NT2/D1 (cell line): Measurements from ENCODE around the gene ASIC1.

ENCODE experiments used
- SUZ12 ChIP-seq: IDR thresholded peaks from 2 replicates; pipeline ENCODE4 v1.6.1; 2011; ENCODE audit not compliant: insufficient read length, insufficient read depth; ENCODE audit errors: extremely low read depth
- YY1 ChIP-seq: IDR thresholded peaks from 2 replicates; pipeline ENCODE4 v1.6.1; 2011; ENCODE audit not compliant: insufficient read length, insufficient read depth
- ZNF274 ChIP-seq: IDR thresholded peaks from 2 replicates; pipeline ENCODE4 v1.6.1; 2011; ENCODE audit warnings: mild to moderate bottlenecking, low read depth, low read length

DNA sequence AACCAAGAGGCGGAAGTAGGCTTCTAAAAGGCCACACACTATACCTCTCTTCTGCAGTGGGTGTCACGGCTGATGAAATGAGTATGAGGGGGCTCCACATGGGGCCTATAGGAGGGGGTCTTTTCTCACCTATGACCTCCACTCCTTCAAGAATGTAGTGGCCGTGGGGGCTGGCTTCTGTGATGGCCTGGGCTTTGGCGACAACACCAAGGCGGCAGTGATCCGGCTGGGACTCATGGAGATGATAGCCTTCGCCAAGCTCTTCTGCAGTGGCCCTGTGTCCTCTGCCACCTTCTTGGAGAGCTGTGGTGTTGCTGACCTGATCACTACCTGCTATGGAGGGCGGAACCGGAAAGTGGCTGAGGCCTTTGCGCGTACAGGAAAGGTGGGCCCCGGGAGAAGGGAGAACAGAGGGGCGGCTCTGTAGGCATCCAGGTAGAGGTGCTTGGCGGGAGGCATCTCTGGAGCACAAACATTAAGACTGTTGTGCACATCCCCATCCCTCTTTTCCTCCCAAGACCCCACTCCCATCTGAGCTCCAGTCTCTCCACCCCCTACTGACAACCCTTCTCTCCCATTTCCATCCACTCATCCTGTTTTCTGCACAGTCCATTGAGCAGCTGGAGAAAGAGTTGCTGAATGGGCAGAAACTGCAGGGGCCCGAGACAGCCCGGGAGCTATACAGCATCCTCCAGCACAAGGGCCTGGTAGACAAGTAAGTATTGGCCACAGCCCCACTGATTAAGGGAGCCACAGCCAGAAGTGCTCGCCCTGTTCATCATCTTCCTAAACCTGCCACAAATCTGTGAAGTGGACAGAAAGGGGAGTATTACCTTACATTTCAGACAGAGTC, 50.2 kb downstream of the ASIC1 start:
- TF ChIP-seq ZNF274 = no peak
- TF ChIP-seq YY1 = no peak
- TF ChIP-seq SUZ12 = no peak
